Mesangial cell (primary cell): ENCODE results near the gene RETN. TPM values are rescaled to one million over a fixed set of nuclear protein-coding genes. Genes with fewer than 3 reads are reported as not detected.

Experiments
- total RNA-seq: library from RNA; depleted of rRNA; stranded (reverse); fragments of >200 nt; gene quantifications from 2 replicates; pipeline ENCODE4 v1.2.3, GENCODE V29; 2015

Gene RETN, protein sequence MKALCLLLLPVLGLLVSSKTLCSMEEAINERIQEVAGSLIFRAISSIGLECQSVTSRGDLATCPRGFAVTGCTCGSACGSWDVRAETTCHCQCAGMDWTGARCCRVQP
- not detected in 2 replicates for total RNA-seq

DNA sequence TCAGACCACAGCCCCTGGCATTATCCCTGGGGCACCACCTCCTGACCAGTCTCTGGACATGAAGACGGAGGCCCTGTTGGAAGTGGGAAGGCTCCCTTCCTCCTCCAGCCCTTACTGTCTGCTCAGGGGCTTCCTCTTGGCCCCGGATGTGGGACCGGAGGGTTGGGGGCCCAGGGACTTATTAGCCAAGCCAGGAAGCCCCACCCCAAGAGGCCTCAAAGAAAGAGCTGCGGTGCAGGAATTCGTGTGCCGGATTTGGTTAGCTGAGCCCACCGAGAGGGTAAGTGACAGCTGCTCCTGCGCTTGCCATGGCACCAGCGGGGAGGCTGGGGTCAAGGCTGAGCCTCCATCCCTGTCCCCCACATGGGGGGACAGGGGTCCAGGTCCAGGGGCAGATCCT is at the start of gene RETN:
Gene RETN (plus strand): TSS at position 208 of the 400 bp plus-strand sequence. CDS start 278 bp downstream, outside the sequence.

DNA sequence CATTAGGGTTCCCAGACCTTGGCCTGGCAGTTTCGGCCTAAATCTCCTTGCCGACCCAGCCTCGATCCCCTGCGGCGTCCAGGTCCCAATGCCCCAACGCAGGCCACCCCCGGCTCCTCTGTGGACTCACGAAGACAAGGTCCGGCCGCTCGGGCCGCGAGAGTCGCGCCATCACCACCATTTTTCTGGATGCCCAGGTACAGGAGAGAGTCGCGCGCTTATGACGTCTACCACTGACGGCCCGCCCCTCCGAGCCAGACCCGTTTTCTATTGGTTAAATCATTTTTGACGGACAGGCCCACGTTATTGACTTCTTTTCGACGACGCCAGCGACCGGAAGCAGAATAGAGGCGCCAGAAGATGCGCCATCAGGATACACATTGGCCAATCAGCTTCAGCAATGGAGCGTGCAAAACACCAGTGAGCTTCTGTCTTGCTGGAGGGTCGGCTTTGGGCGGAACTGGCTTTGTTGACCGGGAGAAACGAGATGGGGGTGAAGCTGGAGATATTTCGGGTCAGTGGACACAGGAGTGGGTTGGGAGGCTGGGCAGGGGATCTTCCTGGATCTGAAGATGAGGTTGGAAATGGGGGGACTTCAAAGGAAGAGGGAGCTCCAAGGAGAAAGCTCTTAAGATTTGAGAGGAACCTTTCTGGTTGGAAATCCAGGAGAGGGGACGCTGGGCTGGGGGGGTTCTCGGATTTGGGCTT is 39.3 kb upstream of the RETN start, which contains the start of the genes PET100 and XAB2:
Gene PET100 (plus strand): TSS at position 447 of the 708 bp plus-strand sequence. CDS start 41 bp downstream, at position 488.
Gene XAB2 (minus strand): TSS at position 199 of the 708 bp plus-strand sequence. CDS start 18 bp downstream, at position 181.

DNA sequence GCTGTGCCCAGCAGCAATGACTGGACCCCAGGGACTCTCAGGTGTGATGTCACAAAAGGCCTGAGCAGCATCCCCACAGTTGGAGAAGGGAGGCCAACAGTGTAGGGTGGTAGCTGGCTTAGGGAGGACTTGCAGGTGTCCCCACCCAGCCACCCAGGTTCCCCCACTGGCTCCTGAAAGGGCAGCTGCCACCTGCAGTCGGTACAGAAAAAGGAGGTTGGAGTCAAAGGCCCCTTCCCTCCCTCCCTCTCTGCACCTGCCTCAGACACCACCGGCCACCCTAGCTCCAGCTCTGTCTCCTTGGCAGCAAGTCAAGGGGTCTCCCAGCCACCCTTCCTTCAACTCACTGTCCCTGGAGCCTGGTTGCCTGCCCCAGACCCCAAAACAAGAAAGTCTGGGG is 35.2 kb upstream of the RETN start, which contains the start of gene PCP2:
Gene PCP2 (minus strand): TSS at position 22 of the 400 bp plus-strand sequence. CDS start 262 bp downstream, outside the sequence.

DNA sequence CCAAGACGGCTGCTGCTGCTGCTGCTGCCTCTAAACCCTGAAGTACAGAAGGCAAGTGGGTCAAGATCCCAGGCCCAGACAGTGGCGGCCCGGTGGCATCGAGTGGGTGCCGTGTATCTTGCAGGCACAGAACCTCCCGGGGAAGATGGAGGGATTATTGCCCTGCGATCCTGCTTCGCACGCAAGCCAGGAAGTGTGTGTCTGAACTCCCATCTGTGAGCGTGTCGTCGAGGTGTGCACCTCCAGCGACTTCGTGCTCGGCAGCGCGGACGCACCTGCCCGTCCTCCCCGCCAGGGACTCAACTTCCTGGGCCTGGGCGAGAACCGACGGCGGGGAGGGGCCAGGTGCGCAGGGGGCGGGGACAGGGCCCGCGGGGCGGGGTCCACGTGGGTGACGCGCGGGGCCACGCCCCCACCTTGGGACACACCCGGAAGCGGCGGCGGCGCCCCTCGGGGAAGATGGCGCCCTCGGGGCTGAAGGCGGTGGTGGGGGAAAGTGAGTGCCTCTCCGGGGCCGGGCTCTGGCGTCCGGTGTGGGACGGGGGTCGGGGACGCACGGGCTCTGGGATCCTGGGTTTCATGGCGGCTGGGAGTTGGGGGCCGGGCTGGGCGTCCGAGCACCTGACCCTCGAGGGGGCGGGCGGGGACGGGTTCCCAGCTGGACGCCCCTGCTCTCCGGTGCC is 32.0 kb upstream of the RETN start, which contains the start of gene STXBP2:
Gene STXBP2 (plus strand): TSS at position 420 of the 683 bp plus-strand sequence. CDS start 40 bp downstream, at position 460.

DNA sequence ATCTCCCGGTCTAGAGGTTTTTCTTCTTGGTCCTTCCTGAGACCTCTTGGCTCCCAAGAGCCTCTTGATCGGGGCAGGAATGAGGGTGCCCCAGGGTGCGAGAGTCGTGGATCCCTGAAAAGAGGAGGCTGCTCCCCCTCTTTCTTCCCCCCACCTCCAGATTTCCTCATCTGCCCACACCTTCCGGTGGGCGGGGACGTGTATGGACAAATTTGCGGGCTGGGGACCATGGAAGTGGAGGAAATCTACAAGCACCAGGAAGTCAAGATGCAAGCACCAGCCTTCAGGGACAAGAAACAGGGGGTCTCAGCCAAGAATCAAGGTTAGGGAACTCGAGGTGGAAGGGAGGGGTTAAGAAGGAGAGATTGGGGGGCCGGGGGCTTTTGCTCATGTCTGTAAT is 8.0 kb downstream of the RETN start, which contains the start of gene MCEMP1:
Gene MCEMP1 (plus strand): TSS at position 237 of the 400 bp plus-strand sequence. CDS start 31 bp downstream, at position 268.

DNA sequence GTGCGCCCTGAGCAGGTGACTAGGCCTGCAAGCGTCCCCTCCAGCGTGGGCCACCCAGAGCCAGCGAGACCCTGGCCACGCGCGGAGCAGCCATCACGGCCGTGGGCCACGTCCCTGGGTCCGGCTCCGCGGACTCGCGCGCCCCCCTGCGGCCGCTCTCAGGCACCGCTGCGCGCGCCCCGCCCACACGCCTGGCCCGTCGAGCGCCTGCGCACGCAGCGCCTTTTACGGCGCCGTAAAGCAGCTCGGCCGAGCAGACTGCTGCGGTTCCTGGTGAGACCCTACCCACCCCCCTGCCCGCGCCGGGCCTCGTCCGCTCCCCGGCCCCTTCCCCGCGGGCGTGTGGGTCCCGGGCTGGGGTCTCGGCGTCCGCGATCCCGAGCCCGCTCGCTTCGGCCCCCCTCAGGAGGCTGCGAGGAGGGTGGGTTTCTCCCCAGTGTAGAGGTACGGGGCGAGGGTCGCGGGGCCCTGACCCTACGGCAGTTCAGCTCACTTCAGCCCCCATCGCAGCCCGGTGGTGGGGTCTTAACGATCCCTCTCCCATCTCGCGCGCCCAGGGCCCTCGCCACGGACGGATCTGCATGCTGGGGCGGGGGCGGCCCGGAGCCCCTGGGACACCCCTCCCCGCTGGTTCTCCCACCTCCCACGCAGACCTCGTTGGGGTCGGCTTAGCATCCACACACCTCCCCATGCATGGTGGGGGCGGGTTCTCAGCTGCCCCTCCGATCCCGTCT is 11.9 kb downstream of the RETN start, which contains the start of gene TRAPPC5:
Gene TRAPPC5 (plus strand): TSS at position 228 of the 734 bp plus-strand sequence. CDS start 1,421 bp downstream, outside the sequence.

DNA sequence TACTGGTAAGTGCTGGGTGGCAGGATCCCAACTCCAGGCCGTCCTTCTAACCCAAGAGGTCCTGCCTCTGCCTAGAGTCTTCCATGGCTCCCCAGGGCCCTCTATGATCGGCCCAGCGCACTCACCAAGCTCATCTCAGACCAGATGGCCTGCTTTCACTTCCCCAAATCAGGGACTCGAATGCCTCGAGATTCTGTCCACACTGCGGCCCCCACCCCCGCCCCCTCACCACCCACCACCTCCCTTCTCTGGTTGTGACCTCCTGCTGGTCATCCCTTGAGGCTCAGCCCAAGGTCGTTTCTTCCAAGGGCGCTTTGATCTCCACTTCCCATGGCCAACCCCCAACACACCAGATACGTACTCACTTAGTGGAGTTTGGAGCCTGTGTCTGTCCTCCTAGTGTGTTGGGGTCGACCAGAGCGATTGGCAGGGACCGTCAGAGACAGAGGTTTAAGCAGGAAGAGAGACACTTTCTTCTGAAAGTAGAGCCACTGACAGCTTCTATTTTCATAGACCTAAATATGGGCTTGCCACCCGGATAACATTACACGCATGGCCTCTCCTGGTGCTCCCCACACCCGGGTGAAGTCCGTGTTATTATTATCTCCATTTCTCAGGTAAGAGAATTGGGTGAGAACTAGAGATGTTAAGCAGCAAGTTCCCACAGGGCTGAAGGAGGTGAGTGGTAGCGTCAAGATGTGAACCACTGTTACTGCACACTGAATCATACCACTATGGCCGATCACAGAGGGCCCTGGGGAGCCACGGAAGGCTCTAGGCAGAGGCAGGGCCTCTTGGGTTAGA is 33.0 kb downstream of the RETN start, which contains the start of gene FCER2:
Gene FCER2 (minus strand): TSS at position 478 of the 804 bp plus-strand sequence. CDS start 2,371 bp downstream, outside the sequence.

Other genes starting within 250 kb of the RETN start
- gene PEX11G, start 180.0 kb upstream of the RETN start, total RNA-seq, result 3.9 and 9.5 TPM in 2 replicates
- gene ZNF358, start 152.9 kb upstream of the RETN start, total RNA-seq, result 48.2 and 95.7 TPM in 2 replicates
- 7.9 and 12.4 TPM in 2 replicates for gene MCOLN1, start 146.4 kb upstream of the RETN start, total RNA-seq
- gene PNPLA6, start 133.3 kb upstream of the RETN start, total RNA-seq, result 119 and 204 TPM in 2 replicates
- gene CAMSAP3, start 73.2 kb upstream of the RETN start, total RNA-seq, result 2.3 and 3.8 TPM in 2 replicates
- 43.3 and 61.1 TPM in 2 replicates for gene XAB2, start 39.5 kb upstream of the RETN start, total RNA-seq
- 14.0 and 27.0 TPM in 2 replicates for gene PET100, start 39.3 kb upstream of the RETN start, total RNA-seq
- gene PCP2, start 35.3 kb upstream of the RETN start, total RNA-seq, result 1.4 TPM in 1 of 2 replicates, not detected in the other
- 37.0 and 76.3 TPM in 2 replicates for gene STXBP2, start 31.9 kb upstream of the RETN start, total RNA-seq
- gene MCEMP1, start 8.0 kb downstream of the RETN start, total RNA-seq, result not detected in 2 replicates
- gene TRAPPC5, start 11.8 kb downstream of the RETN start, total RNA-seq, result 114 and 143 TPM in 2 replicates
- gene FCER2, start 33.1 kb downstream of the RETN start, total RNA-seq, result not detected in 2 replicates
- not detected in 2 replicates for gene CLEC4G, start 63.1 kb downstream of the RETN start, total RNA-seq
- gene CD209, start 78.5 kb downstream of the RETN start, total RNA-seq, result not detected in 2 replicates
- not detected in 2 replicates for gene CLEC4M, start 94.2 kb downstream of the RETN start, total RNA-seq
- 10.4 and 17.5 TPM in 2 replicates for gene EVI5L, start 161.2 kb downstream of the RETN start, total RNA-seq
- 0.65 and 1.0 TPM in 2 replicates for gene PRR36, start 205.3 kb downstream of the RETN start, total RNA-seq
- 12.9 and 24.2 TPM in 2 replicates for gene LRRC8E, start 219.5 kb downstream of the RETN start, total RNA-seq
- gene MAP2K7, start 234.8 kb downstream of the RETN start, total RNA-seq, result 11.7 and 17.7 TPM in 2 replicates
- gene TGFBR3L, start 245.8 kb downstream of the RETN start, total RNA-seq, result 1.8 and 4.4 TPM in 2 replicates